Tibial nerve (tissue), 4 donors: ENCODE measurements around the gene USP3. TPM values are rescaled to one million over a fixed set of nuclear protein-coding genes. Genes with fewer than 3 reads are reported as not detected.

Experiments
- DNase-seq, 2 donors: peaks; one replicate each; pipeline ENCODE4 v3.0.0-alpha.2; 2019; ENCODE audit warnings: low spot score in 2 of 2
- H3K27ac ChIP-seq, 4 donors: fragments of 200-600 bp; sonication (generic) in 3 of 4; one replicate each; pipeline ENCODE4 v1.5.1; 2017 to 2019; ENCODE audit warnings: mild to moderate bottlenecking in 1 of 4
- H3K27me3 ChIP-seq, 2 donors: fragments of 200-600 bp; sonication (generic) in 1 of 2; one replicate each; pipeline versions ENCODE4 v1.5.1 to v1.6.0; 2017 to 2019
- H3K36me3 ChIP-seq, 3 donors: fragments of 200-600 bp; sonication (generic); one replicate each; pipeline ENCODE4 v1.5.1; 2018 to 2019
- H3K4me1 ChIP-seq, 4 donors: fragments of 200-600 bp; sonication (generic) in 3 of 4; one replicate each; pipeline ENCODE4 v1.5.1; 2017 to 2019
- H3K4me3 ChIP-seq, 4 donors: fragments of 200-600 bp; sonication (generic) in 3 of 4; one replicate each; pipeline ENCODE4 v1.5.1; 2017 to 2019; ENCODE audit warnings: mild to moderate bottlenecking in 1 of 4, moderate library complexity in 1 of 4
- H3K9me3 ChIP-seq, 4 donors: fragments of 200-600 bp; sonication (generic) in 3 of 4; one replicate each; pipeline ENCODE4 v1.5.1; 2017 to 2019
- CTCF ChIP-seq, 5 experiments: fragments of 200-600 bp in 3 of 5; fragments of 450-650 bp in 2 of 5; sonication (generic) in 3 of 5; IDR thresholded peaks; one replicate each; pipeline ENCODE4 v1.5.1; 2016 to 2019; ENCODE audit warnings: antibody characterized with exemption in 5 of 5, mild to moderate bottlenecking in 3 of 5, moderate library complexity in 2 of 5
- EP300 ChIP-seq, 2 donors: sonication (generic); formaldehyde crosslinking; IDR thresholded peaks; one replicate each; pipeline ENCODE4 v1.6.1; 2017; ENCODE audit warnings: antibody characterized with exemption in 2 of 2, mild to moderate bottlenecking in 1 of 2
- POLR2A ChIP-seq, 2 donors: fragments of 450-650 bp; IDR thresholded peaks; one replicate each; pipeline ENCODE4 v1.6.1; 2017; ENCODE audit warnings: antibody characterized with exemption in 2 of 2, mild to moderate bottlenecking in 2 of 2, moderate library complexity in 2 of 2
- WGBS, 2 donors: methylation state at CpG; one replicate each; pipeline ENCODE4 v1.1.5; 2018; 5-methylcytosine and 5-hydroxymethylcytosine counted together
- total RNA-seq, 4 donors: library from RNA; depleted of rRNA; stranded (reverse); fragments of >200 nt; gene quantifications; one replicate each; pipeline ENCODE4 v1.1.0, GENCODE V29; 2016

USP3 gene
- total RNA-seq, 4 donors from 2014 or later = 32.8 to 47.3 (median 38.3) TPM

- TF ChIP-seq POLR2A (IDR thresholded peaks at IDR 0.05) (no peak), EP300 (IDR thresholded peaks at IDR 0.05) (no peak), CTCF (IDR thresholded peaks at IDR 0.05) (no peak)
- Histone ChIP-seq H3K36me3 (no peaks in the 10 kb centered on the region), H3K4me3 (no peak overlapping the region), H3K27ac (peak overlapping the region in 2 of 4 donors; percentile 66 to 72), H3K9me3 (no peaks in the 10 kb centered on the region), H3K27me3 (no peaks in the 10 kb centered on the region), H3K4me1 (peaks cover 0 to 28% (median 22%) of the 10 kb centered on the region in 4 donors)
- WGBS, 2 donors = 93 to 100% methylated on average over 1 of the region's 1 CpG
- no peak for DNase-seq
Observed at GRCh38 chr15:63473749-63473998, 30.7 kb upstream of the USP3 start.

- TF ChIP-seq EP300 (IDR thresholded peaks at IDR 0.05) (no peak), CTCF (IDR thresholded peaks at IDR 0.05) (peak in 1 of 5 experiments; percentile 12)
- no peak for DNase-seq
- H3K4me3 ChIP-seq = no peak overlapping the region
- H3K27me3 ChIP-seq = no peaks in the 10 kb centered on the region
- no peaks in the 10 kb centered on the region for H3K36me3 ChIP-seq
- WGBS, 2 donors = 45 to 53% methylated on average over 4 of the region's 4 CpGs
- H3K9me3 ChIP-seq = no peaks in the 10 kb centered on the region
- H3K4me1 ChIP-seq = peaks cover 0 to 33% (median 23%) of the 10 kb centered on the region in 4 donors
- H3K27ac ChIP-seq = peak overlapping the region in 3 of 4 donors; percentile 23 to 72 (median 66)
Observed at GRCh38 chr15:63473999-63474809, 30.2 kb upstream of the USP3 start.

- Histone ChIP-seq H3K4me3 (no peak overlapping the region), H3K4me1 (peaks cover 0 to 40% (median 27%) of the 10 kb centered on the region in 4 donors), H3K9me3 (no peaks in the 10 kb centered on the region), H3K27ac (peak overlapping the region in 2 of 4 donors; percentile 66 to 72), H3K27me3 (no peaks in the 10 kb centered on the region), H3K36me3 (no peaks in the 10 kb centered on the region)
- DNase-seq = no peak
- TF ChIP-seq CTCF (IDR thresholded peaks at IDR 0.05) = no peak
- TF ChIP-seq EP300 (IDR thresholded peaks at IDR 0.05) = no peak
- TF ChIP-seq POLR2A (IDR thresholded peaks at IDR 0.05) = no peak
- WGBS, 2 donors = 81 to 87% methylated on average over 9 of the region's 9 CpGs
Observed at GRCh38 chr15:63474810-63475316, 29.5 kb upstream of the USP3 start.

- peak overlapping the region in 2 of 4 donors; percentile 36 to 41 for H3K27ac ChIP-seq
- no peaks in the 10 kb centered on the region for H3K27me3 ChIP-seq
- H3K4me3 ChIP-seq = no peak overlapping the region
- no peaks in the 10 kb centered on the region for H3K9me3 ChIP-seq
- no peak for TF ChIP-seq EP300 (IDR thresholded peaks at IDR 0.05)
- no peak for TF ChIP-seq CTCF (IDR thresholded peaks at IDR 0.05)
- 81 to 88% methylated on average over 9 of the region's 9 CpGs for WGBS, 2 donors
- peaks cover 0 to 48% (median 30%) of the 10 kb centered on the region in 4 donors for H3K4me1 ChIP-seq
- no peak for DNase-seq
- H3K36me3 ChIP-seq = no peaks in the 10 kb centered on the region
Observed at GRCh38 chr15:63475707-63476106, 28.7 kb upstream of the USP3 start.

GRCh38 chr15:63476229-63476632, 28.2 kb upstream of the USP3 start:
- no peak for TF ChIP-seq CTCF (IDR thresholded peaks at IDR 0.05)
- TF ChIP-seq EP300 (IDR thresholded peaks at IDR 0.05) = peak in 1 of 2 donors; percentile 8
- no peak for TF ChIP-seq POLR2A (IDR thresholded peaks at IDR 0.05)
- 20 to 39% methylated on average over 2 of the region's 2 CpGs for WGBS, 2 donors
- Histone ChIP-seq H3K9me3 (no peaks in the 10 kb centered on the region), H3K4me3 (no peak overlapping the region), H3K27me3 (no peaks in the 10 kb centered on the region), H3K27ac (peak overlapping the region in 2 of 4 donors; percentile 0 to 36), H3K36me3 (no peaks in the 10 kb centered on the region), H3K4me1 (peaks cover 0 to 54% (median 32%) of the 10 kb centered on the region in 4 donors)
- no peak for DNase-seq
